Heart right ventricle (tissue), 16 donors: ENCODE results near the gene PRTFDC1. TPM values are rescaled to one million over a fixed set of nuclear protein-coding genes. Genes with fewer than 3 reads are reported as not detected.

Experiments
- ATAC-seq, 8 donors: fragments of 200-7000 bp; cut with Tn5 transposase; one replicate each; pipeline ENCODE4 v1.9.1; 2020; ENCODE audit warnings: mild to moderate bottlenecking in 8 of 8, moderate library complexity in 8 of 8, moderate number of reproducible peaks in 1 of 8
- DNase-seq, 2 donors: peaks; one replicate each; pipeline ENCODE4 v3.0.0-alpha.2; 2020
- H3K27ac ChIP-seq, 10 donors: fragments of 200-600 bp; sonication (generic) in 2 of 10; one replicate each; pipeline versions ENCODE4 v1.5.0 to v1.8.0; 2020 to 2022; ENCODE audit warnings: mild to moderate bottlenecking in 3 of 10
- H3K27me3 ChIP-seq, 7 donors: fragments of 200-600 bp; one replicate each; pipeline ENCODE4 v1.8.0; 2021 to 2022; ENCODE audit warnings: mild to moderate bottlenecking in 2 of 7
- H3K36me3 ChIP-seq, 9 donors: fragments of 200-600 bp; sonication (generic) in 1 of 9; one replicate each; pipeline versions ENCODE4 v1.5.0 to v1.8.0; 2020 to 2022; ENCODE audit warnings: mild to moderate bottlenecking in 2 of 9
- H3K4me1 ChIP-seq, 9 donors: fragments of 200-600 bp; sonication (generic) in 1 of 9; one replicate each; pipeline versions ENCODE4 v1.5.0 to v1.8.0; 2020 to 2022; ENCODE audit warnings: mild to moderate bottlenecking in 4 of 9
- H3K4me3 ChIP-seq, 10 donors: fragments of 200-600 bp; sonication (generic) in 2 of 10; one replicate each; pipeline versions ENCODE4 v1.5.0 to v1.8.0; 2020 to 2022; ENCODE audit warnings: mild to moderate bottlenecking in 7 of 10, moderate library complexity in 2 of 10
- H3K9me3 ChIP-seq, 11 donors: fragments of 200-600 bp in 10 of 11; sonication (generic) in 2 of 11; one replicate each; pipeline versions ENCODE4 v1.5.0 to v1.8.0; 2013 to 2022; ENCODE audit warnings: mild to moderate bottlenecking in 2 of 11, control low read depth in 1 of 11, moderate library complexity in 1 of 11
- WGBS, 2 donors: extraction: QIAGEN DNeasy Blood & Tissue Kit; methylation state at CpG; one replicate each; pipeline ENCODE4 v1.1.7; 2013; ENCODE audit warnings: inconsistent platforms in 1 of 2; 5-methylcytosine and 5-hydroxymethylcytosine counted together
- intact Hi-C, 10 donors: fragments of 100-400 bp; cut with DNase I; formaldehyde crosslinking; loops; one replicate each; pipeline versions ENCODE4 v1.11.1 to v1.14.2; 2022
- polyA plus RNA-seq, 2 donors: library from polyadenylated mRNA; stranded (reverse); fragments of 200-250 nt; gene quantifications; one replicate each; pipeline ENCODE4 v1.2.3, GENCODE V29; 2013
- total RNA-seq, 10 donors: library from RNA; stranded (reverse); fragmentation: NEBNext Ultra II Directional in 3 of 10; extraction: Animal tissue kit (Norgen Biotek cat#: 25700) in 3 of 10; gene quantifications; one replicate each; pipeline versions ENCODE4 v1.2.1 to v1.2.4, GENCODE V29; 2021 to 2023
- TF ChIP-seq, protein P1 (sequence below), 9 donors: fragments of 200-600 bp; sonication (generic) in 2 of 9; IDR thresholded peaks; one replicate each; pipeline versions ENCODE4 v1.5.0 to v1.8.0; 2021 to 2022; ENCODE audit warnings: antibody characterized with exemption in 9 of 9, mild to moderate bottlenecking in 5 of 9, moderate library complexity in 1 of 9
- donor health status: Arrhythmogenic right ventricular cardiomyopathy.
- donor health status: ischemic (EF 13 %, LVEDD 7.1; RV severe dilation, severe dysfunction).
- donor health status: healthy with polysubstance abuse.
- donor health status: DM: no; HTN: yes; CAD: no.
- donor health status: DM: no; HTN: no; CAD: no.
- donor health status: ischemic (EF 25% LVEDD 6.9; RV normal size, moderate dysfunction).
- donor health status: ischemic (EF 25% LVEDD 5.7; RV mildly dilated, moderate dysfunction).
- donor health status: healthy.
- donor health status: DM: yes; HTN: yes; CAD: no.
- donor health status: Ischemic cardiomyopathy.
- donor health status: ischemic (EF 35%, LVEDD 5.7; RV mildly dilated, moderate dysfunction).
- donor health status: nonischemic (EF 11% LVEDD 7.7; RV severe dilation, severe dysfunction).
- donor health status: DM: yes; HTN: yes; CAD: no.
- donor health status: PGD.
- donor health status: ischemic (EF 29% LVEDD 5.4; RV normal size, mild dysfunction).
- donor health status: nonischemic (EF 23%, LVEDD 6.1; RV moderate dilation, normal function).

The PRTFDC1 gene
- total and polyA plus RNA-seq, 12 donors: 2.5 to 11.4 (median 5.0) TPM

- WGBS, 2 donors: 97 to 100% methylated on average over 1 of the region's 1 CpG
- no peak overlapping the region for H3K4me3 ChIP-seq
- H3K36me3 ChIP-seq: peaks cover 0 to 4% (median 0%) of the 10 kb centered on the region in 9 donors
- H3K27me3 ChIP-seq: no peaks in the 10 kb centered on the region
- ATAC-seq (no peak), DNase-seq (no peak)
- peaks cover 0 to 22% (median 0%) of the 10 kb centered on the region in 9 donors for H3K4me1 ChIP-seq
- TF ChIP-seq, protein P1, sequence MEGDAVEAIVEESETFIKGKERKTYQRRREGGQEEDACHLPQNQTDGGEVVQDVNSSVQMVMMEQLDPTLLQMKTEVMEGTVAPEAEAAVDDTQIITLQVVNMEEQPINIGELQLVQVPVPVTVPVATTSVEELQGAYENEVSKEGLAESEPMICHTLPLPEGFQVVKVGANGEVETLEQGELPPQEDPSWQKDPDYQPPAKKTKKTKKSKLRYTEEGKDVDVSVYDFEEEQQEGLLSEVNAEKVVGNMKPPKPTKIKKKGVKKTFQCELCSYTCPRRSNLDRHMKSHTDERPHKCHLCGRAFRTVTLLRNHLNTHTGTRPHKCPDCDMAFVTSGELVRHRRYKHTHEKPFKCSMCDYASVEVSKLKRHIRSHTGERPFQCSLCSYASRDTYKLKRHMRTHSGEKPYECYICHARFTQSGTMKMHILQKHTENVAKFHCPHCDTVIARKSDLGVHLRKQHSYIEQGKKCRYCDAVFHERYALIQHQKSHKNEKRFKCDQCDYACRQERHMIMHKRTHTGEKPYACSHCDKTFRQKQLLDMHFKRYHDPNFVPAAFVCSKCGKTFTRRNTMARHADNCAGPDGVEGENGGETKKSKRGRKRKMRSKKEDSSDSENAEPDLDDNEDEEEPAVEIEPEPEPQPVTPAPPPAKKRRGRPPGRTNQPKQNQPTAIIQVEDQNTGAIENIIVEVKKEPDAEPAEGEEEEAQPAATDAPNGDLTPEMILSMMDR (IDR thresholded peaks at IDR 0.05): no peak
- no peaks in the 10 kb centered on the region for H3K9me3 ChIP-seq
- H3K27ac ChIP-seq: no peak overlapping the region
- intact Hi-C loops: no loop called here
Measured at GRCh38 chr10:24931236-24931635, 21.2 kb downstream of the PRTFDC1 start.

GRCh38 chr10:24930427-24930826, 22.0 kb downstream of the PRTFDC1 start:
- no peaks in the 10 kb centered on the region for H3K27me3 ChIP-seq
- no peaks in the 10 kb centered on the region for H3K9me3 ChIP-seq
- DNase-seq: no peak
- peaks cover 0 to 22% (median 0%) of the 10 kb centered on the region in 9 donors for H3K4me1 ChIP-seq
- ATAC-seq: no peak
- no peak overlapping the region for H3K27ac ChIP-seq
- TF ChIP-seq, protein P1 (IDR thresholded peaks at IDR 0.05): no peak
- H3K4me3 ChIP-seq: no peak overlapping the region
- intact Hi-C loops: no loop called here
- 59 to 70% methylated on average over 2 of the region's 2 CpGs for WGBS, 2 donors
- H3K36me3 ChIP-seq: peaks cover 0 to 4% (median 0%) of the 10 kb centered on the region in 9 donors

DNA sequence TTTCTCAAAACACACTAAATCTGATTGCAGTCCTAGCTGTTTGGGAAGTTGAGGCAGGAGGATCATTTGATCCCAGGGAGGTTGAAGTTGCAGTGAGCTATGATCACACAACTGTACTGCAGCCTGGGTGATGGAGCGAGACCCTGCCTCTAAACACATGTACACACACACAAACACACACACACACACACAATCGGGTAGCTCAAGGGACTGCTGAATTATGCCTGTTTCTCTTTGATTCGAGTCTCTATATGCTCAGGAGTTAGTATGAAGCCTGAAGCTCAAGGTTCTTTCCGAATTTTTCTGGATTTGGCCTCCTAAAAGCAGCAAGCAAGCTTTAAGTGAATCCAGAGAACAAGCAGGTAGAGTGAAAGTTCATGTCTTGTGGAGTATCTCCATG, 22.5 kb downstream of the PRTFDC1 start:
- ATAC-seq: no peak
- intact Hi-C loops: no loop called here
- H3K27ac ChIP-seq: peak overlapping the region in 1 of 10 donors; percentile 49
- peaks cover 0 to 1% (median 0%) of the 10 kb centered on the region in 11 donors for H3K9me3 ChIP-seq
- no peak overlapping the region for H3K4me3 ChIP-seq
- H3K36me3 ChIP-seq: peaks cover 0 to 3% (median 0%) of the 10 kb centered on the region in 9 donors
- 81 to 89% methylated on average over 4 of the region's 4 CpGs for WGBS, 2 donors
- TF ChIP-seq, protein P1 (IDR thresholded peaks at IDR 0.05): no peak
- no peaks in the 10 kb centered on the region for H3K27me3 ChIP-seq
- DNase-seq: no peak
- H3K4me1 ChIP-seq: peaks cover 0 to 22% (median 0%) of the 10 kb centered on the region in 9 donors

GRCh38 chr10:24929056-24929544, 23.3 kb downstream of the PRTFDC1 start:
- Histone ChIP-seq H3K36me3 (no peaks in the 10 kb centered on the region), H3K27ac (peak overlapping the region in 2 of 10 donors; percentile 13 to 49), H3K27me3 (no peaks in the 10 kb centered on the region), H3K4me1 (peaks cover 0 to 22% (median 0%) of the 10 kb centered on the region in 9 donors), H3K4me3 (no peak overlapping the region), H3K9me3 (peaks cover 0 to 9% (median 0%) of the 10 kb centered on the region in 11 donors)
- DNase-seq (no peak), ATAC-seq (peak in 3 of 8 donors; percentile 20 to 44 (median 24))
- TF ChIP-seq, protein P1 (IDR thresholded peaks at IDR 0.05): no peak
- WGBS, 2 donors: 68 to 79% methylated on average over 4 of the region's 4 CpGs
- intact Hi-C loops: no loop called here
